K562 (cell line): Measurements from ENCODE around the gene VPS41.

Source experiments
- ATF7 ChIP-seq: fragments of 450-650 bp; IDR thresholded peaks from 2 replicates; pipeline ENCODE4 v1.7.1; 2014; ENCODE audit warnings: mild to moderate bottlenecking, moderate library complexity
- BCL6 ChIP-seq: fragments of 250-450 bp; sonication (Bioruptor Pico); IDR thresholded peaks from 2 replicates; pipeline ENCODE4 v1.4.0; 2020
- ELF1 ChIP-seq: fragments of 200-800 bp; sonication (Bioruptor generic); IDR thresholded peaks from 2 replicates; pipeline ENCODE4 v1.6.1; 2016; ENCODE audit warnings: missing genetic modification characterization, missing compliant biosample characterization
- EP300 ChIP-seq: IDR thresholded peaks from 2 replicates; pipeline ENCODE4 v1.6.1; 2012; ENCODE audit warnings: low read length, improper control_type of control experiment
- FOS ChIP-seq: IDR thresholded peaks from 3 replicates; pipeline ENCODE4 v1.6.1; 2011; ENCODE audit not compliant: insufficient read length; ENCODE audit errors: extremely low read depth
- POLR2A ChIP-seq: fragments of 450-650 bp; conservative IDR thresholded peaks from 2 replicates; pipeline ENCODE4 v1.6.1; 2016
- POLR2AphosphoS5 ChIP-seq: IDR thresholded peaks from 2 replicates; pipeline ENCODE4 v1.6.1; 2011; ENCODE audit warnings: mild to moderate bottlenecking, low read depth, low read length, moderate library complexity; ENCODE audit not compliant: control insufficient read depth, insufficient read depth
- TAF9B ChIP-seq: fragments of 450-650 bp; IDR thresholded peaks from 2 replicates; pipeline ENCODE4 v1.6.1; 2018; ENCODE audit warnings: mild to moderate bottlenecking; ENCODE audit not compliant: partially characterized antibody
- TF ChIP-seq, protein P1 (sequence below), 3 experiments: IDR thresholded peaks in 2 of 3; conservative IDR thresholded peaks in 1 of 3; 2 replicates each; pipeline ENCODE4 v1.5.1; 2011 to 2012; ENCODE audit warnings: low read length in 3 of 3, mild to moderate bottlenecking in 3 of 3, control low read depth in 2 of 3, improper control_type of control experiment in 1 of 3, inconsistent platforms in 1 of 3, low read depth in 1 of 3, mixed read lengths in 1 of 3, moderate library complexity in 1 of 3; ENCODE audit not compliant: insufficient read depth in 2 of 3
- TF ChIP-seq, protein P2 (sequence below): sonication (generic); formaldehyde crosslinking; IDR thresholded peaks from 2 replicates; pipeline ENCODE4 v1.9.0; 2022; ENCODE audit warnings: mild to moderate bottlenecking, missing genetic modification reagents
- TF ChIP-seq, protein P3 (sequence below): fragments of 250-450 bp; sonication (Bioruptor Pico); IDR thresholded peaks from 2 replicates; pipeline ENCODE4 v1.4.0; 2020; ENCODE audit warnings: mild to moderate bottlenecking, moderate library complexity, borderline replicate concordance

DNA sequence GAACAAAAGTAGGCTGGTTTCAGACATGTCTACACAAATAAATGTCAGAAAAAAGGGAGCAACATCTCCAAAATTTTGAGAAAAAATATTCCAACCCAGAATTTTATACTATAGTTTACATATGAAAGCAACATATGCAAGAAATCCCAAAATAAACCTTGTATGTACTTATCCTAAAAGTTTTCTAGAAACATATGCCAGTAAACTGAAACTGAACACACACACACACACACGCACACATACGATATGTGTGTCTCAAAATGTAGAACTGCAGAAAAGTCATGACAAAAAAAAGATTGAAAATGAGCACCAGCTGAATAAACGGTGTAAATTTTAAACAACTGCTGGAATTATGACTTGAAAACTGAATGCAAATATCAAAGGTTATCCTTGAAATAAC lies 81.0 kb downstream of the VPS41 start:
- TF ChIP-seq ELF1 (tag) (no peak), POLR2AphosphoS5 (no peak), BCL6 (CRISPR knock-in tag) (no peak), EP300 (no peak), ATF7 (no peak), FOS (no peak), TAF9B (no peak), POLR2A (no peak)
- TF ChIP-seq, protein P1, sequence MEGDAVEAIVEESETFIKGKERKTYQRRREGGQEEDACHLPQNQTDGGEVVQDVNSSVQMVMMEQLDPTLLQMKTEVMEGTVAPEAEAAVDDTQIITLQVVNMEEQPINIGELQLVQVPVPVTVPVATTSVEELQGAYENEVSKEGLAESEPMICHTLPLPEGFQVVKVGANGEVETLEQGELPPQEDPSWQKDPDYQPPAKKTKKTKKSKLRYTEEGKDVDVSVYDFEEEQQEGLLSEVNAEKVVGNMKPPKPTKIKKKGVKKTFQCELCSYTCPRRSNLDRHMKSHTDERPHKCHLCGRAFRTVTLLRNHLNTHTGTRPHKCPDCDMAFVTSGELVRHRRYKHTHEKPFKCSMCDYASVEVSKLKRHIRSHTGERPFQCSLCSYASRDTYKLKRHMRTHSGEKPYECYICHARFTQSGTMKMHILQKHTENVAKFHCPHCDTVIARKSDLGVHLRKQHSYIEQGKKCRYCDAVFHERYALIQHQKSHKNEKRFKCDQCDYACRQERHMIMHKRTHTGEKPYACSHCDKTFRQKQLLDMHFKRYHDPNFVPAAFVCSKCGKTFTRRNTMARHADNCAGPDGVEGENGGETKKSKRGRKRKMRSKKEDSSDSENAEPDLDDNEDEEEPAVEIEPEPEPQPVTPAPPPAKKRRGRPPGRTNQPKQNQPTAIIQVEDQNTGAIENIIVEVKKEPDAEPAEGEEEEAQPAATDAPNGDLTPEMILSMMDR (IDR thresholded peaks at IDR 0.05 in 2 of 3, conservative IDR thresholded peaks at IDR 0.05 in 1 of 3; ENCODE audit: insufficient read depth in 2 of 3, low read depth in 1 of 3, low read length in 3 of 3) = no peak
- TF ChIP-seq, protein P2, sequence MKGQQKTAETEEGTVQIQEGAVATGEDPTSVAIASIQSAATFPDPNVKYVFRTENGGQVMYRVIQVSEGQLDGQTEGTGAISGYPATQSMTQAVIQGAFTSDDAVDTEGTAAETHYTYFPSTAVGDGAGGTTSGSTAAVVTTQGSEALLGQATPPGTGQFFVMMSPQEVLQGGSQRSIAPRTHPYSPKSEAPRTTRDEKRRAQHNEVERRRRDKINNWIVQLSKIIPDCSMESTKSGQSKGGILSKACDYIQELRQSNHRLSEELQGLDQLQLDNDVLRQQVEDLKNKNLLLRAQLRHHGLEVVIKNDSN (CRISPR knock-in tag) = no peak
- TF ChIP-seq, protein P3, sequence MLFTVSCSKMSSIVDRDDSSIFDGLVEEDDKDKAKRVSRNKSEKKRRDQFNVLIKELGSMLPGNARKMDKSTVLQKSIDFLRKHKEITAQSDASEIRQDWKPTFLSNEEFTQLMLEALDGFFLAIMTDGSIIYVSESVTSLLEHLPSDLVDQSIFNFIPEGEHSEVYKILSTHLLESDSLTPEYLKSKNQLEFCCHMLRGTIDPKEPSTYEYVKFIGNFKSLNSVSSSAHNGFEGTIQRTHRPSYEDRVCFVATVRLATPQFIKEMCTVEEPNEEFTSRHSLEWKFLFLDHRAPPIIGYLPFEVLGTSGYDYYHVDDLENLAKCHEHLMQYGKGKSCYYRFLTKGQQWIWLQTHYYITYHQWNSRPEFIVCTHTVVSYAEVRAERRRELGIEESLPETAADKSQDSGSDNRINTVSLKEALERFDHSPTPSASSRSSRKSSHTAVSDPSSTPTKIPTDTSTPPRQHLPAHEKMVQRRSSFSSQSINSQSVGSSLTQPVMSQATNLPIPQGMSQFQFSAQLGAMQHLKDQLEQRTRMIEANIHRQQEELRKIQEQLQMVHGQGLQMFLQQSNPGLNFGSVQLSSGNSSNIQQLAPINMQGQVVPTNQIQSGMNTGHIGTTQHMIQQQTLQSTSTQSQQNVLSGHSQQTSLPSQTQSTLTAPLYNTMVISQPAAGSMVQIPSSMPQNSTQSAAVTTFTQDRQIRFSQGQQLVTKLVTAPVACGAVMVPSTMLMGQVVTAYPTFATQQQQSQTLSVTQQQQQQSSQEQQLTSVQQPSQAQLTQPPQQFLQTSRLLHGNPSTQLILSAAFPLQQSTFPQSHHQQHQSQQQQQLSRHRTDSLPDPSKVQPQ (CRISPR knock-in tag) = no peak
